DMS79 (cell line): ENCODE data around the gene POLDIP2.
A peak's percentile ranks its signal among the peaks of the same experiment; 100 is the strongest.

Experiments
- DNase-seq: peaks from one replicate; lab custom pipeline; 2025; lab: John Stamatoyannopoulos, UW

The POLDIP2 gene

DNA sequence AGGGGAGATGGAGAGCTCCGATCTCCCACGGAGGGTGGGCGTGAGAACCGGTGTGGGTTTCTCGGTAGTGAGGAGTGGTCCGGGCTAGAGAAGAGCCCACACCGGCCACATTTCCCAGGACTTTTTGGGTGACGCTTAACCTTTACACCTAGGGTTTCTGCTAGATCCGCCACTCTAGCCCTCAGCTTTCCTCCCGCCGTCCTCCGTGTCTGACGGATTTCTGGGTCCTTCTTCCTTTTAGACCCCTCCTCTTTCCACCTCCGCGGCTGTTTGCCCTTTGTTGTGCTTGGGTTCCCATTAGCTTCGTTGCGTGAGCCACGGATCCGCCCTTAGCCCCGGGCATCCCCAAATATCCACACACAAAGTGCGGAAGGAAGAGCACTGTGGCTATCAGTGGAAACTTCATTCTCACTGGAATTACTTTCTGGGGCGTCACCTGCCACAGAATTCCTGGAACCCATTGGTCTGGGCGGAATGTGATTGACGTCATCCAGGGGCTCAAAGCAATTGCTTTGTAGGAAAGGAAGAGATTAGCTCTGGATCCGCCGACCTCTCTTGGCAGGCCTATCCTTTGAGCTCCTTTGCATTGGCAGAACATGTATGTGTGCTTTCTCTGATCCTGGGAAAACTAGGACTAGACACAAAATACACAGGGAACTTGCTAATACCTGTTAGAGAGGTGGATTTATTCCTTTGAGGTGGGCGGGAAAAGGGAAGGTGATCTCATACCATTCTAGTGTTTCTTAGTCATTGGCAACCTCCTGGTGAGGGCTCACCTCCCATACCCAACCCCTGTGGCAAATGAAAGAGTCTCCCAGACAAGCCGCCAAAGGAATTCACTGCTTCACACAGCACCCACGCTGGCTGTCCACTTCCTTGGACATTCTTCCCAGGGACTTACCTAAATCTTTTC lies 21.1 kb downstream of the POLDIP2 start:
- peak; percentile 70 for DNase-seq

DNA sequence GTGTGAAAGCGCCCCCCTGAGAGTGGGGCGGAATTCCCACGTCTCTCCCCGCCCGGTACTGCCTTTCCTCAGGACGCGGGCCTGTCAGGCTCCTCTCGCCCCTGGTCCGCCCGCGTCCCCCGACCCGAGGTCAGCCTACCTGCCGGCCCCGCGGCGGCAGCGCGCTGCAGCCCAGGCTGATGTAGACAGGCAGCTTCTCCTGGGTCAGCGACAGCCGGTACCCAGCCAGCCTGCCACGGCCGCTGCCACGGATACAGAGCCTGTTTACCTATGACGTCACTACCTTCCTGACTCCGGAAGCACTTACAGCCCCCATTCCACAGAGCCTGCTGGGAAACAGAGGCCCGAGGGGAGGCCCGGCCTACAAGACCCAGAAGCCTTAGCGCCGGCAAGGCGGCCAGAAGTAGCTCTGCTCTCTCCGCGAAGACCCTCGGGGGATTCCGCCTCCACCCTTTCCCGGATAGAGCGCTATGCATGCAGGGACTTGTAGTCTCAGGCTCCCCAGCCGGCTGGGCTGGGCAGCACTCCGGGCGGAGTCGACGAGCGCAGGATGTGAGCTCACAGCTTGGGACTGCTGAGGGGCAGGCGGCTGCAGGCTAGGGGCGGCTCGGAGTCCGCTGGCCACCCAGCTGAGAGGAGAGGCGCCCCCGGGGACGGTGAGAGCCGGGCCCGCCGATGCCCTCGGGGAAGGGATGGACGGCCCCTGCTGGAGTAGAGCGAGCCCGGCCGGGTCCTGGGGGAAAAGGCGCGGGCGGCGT lies 21.9 kb downstream of the POLDIP2 start, which contains the start of the genes IFT20 and TNFAIP1:
IFT20 (minus strand) TSS at position 272 of the 758 bp plus-strand sequence. CDS start 3,487 bp downstream, outside the sequence.
TNFAIP1 (plus strand) TSS at position 561 of the 758 bp plus-strand sequence. CDS start 3,761 bp downstream, outside the sequence.
- peak; percentile 99 for DNase-seq

- no peak for DNase-seq
Observed at GRCh38 chr17:28334666-28335200, 22.6 kb downstream of the POLDIP2 start.

DNA sequence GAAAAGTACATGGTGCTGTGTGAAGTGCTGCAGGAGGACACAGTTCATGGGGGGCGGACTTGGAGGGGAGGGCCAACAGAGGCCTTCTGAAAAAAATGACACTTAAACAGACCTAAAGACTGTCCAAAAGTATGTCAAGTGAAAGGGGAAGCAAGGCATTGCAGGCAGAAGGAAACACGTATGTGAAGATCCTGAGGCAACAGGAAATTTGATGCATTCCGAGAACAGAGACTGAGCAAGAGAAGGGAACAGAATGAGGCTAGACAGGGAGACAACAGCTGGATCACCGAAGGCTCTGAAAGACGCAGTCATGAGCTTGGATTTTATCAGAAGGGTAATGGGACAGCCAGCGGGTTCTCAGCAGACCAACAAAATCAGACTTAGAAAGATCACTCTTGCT lies 23.2 kb downstream of the POLDIP2 start:
- no peak for DNase-seq

GRCh38 chr17:28333083-28333746 lies 24.1 kb downstream of the POLDIP2 start:
- DNase-seq: no peak

DNA sequence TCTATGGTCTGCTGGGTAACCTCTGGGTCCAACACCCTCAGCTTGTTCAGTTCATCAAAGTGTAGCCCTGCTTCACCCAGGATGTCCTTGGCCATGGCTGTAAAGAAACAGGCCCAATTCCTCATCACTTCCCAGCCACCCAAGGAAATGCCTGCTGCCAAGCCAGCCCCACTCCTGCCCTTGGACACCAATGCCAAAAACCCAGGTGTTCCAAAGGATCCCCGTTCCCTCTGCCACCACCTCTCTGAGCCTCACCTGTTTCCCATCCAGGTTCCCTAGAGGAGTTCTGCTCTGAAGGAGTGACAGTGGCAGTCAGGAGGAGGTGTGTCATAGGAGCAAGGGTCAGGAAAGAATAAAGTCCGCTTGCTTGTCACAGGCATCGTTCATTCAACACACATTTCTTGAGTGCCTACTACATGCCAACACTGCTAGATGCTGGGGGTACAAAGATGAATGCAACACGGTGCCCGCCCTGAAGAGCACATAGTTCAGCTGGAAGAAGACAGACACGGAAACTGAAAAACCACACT lies 25.4 kb downstream of the POLDIP2 start:
- DNase-seq: no peak

- no peak for DNase-seq
Observed at GRCh38 chr17:28330671-28331070, 26.7 kb downstream of the POLDIP2 start.

- no peak for DNase-seq
Observed at GRCh38 chr17:28328325-28328724, 29.0 kb downstream of the POLDIP2 start.

DNA sequence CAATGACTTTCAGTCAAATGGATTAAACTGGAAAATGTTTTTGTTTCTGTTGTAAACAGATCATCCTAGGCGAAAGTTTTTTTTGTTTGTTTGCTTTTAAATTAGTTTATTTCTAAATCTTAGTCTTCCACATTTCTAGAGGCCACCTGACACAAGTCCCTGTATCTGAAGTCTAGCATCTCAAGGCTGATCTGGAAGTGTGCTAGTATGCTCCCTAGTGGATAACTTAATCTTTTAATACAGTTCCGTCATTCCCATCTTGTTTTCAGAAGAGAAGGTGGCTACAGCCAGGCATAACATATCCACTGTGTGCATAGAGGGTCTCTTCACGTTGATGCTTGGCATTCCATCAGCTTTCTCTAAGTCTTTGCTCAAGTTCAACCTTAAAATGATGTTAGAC lies 29.6 kb downstream of the POLDIP2 start:
- DNase-seq: no peak

DNA sequence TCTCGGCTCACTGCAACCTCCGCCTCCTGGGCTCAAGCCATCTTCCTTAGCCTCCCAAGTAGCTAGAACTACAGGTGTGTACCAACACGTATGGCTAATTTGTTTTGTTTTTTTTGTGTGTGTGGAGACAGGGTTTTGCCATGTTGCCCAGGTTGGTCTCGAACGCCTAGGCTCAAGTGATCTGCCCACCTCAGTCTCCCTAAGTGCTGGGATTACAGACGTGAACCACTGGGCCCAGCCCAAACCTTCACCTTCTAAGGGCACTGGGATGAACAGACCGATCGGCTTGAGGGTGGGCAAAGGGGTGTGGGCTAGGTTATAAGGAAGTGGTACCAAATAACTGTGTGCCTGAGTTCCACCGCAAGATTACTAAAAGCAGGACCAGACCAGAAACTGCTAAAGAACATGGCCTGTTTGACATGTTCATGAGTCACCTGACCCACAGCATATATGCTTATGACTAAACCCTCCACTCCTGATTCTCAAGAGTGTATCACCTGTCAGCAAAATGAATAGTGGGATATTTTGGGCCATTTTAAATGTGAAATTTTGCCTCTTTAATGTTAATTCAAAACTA lies 30.2 kb downstream of the POLDIP2 start:
- DNase-seq: no peak

- no peak for DNase-seq
Observed at GRCh38 chr17:28326114-28326513, 31.2 kb downstream of the POLDIP2 start.

GRCh38 chr17:28325211-28325610 lies 32.1 kb downstream of the POLDIP2 start:
- DNase-seq: no peak

GRCh38 chr17:28324781-28325180 lies 32.5 kb downstream of the POLDIP2 start:
- no peak for DNase-seq

DNA sequence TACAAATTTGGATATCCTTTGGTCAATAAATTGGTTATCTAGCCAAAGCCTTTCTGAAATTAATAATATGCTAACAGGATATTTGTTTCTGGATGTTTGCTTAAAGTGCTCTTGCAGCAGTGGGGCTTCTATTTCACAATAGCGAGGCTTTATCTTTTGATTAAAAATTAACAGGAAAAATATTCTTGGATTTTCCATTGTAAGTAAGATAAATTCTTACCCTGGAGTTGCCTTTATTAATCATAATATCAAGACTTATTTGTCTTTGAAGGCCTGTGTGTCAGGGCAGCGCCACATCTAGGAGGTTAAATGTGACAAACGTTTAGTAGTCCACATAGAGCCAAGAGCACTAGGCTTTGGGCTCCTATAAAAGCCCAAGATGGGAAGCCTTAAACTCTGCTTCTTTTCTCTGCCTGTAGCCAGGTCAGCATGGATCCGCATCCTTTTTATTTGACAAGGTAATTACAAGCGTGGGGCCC lies 33.0 kb downstream of the POLDIP2 start:
- no peak for DNase-seq

- DNase-seq: no peak
Observed at GRCh38 chr17:28320215-28321061, 36.9 kb downstream of the POLDIP2 start.

GRCh38 chr17:28319598-28319935 lies 37.8 kb downstream of the POLDIP2 start:
- DNase-seq: no peak

- peak; percentile 95 for DNase-seq
Observed at GRCh38 chr17:28318759-28319597, 38.3 kb downstream of the POLDIP2 start, which contains the start of gene TMEM97. Gene TMEM97 (plus strand): TSS chr17:28319200. CDS start chr17:28319240, 40 bp downstream.

- DNase-seq: peak; percentile 16
Observed at GRCh38 chr17:28317966-28318758, 39.2 kb downstream of the POLDIP2 start.
